H9 (cell line): ENCODE data around the gene ACOT8. TPM values are rescaled to one million over a fixed set of nuclear protein-coding genes. Genes with fewer than 3 reads are reported as not detected.

Experiments used
- DNase-seq: peaks from one replicate; pipeline ENCODE4 v3.0.0-alpha.2; 2017
- H2AFZ ChIP-seq: one replicate; pipeline ENCODE4 v1.6.1; 2013; ENCODE audit warnings: mild to moderate bottlenecking, low read length, control low read depth, moderate library complexity
- H2AK5ac ChIP-seq: 2 replicates; pipeline ENCODE4 v1.6.1; 2013; ENCODE audit warnings: low read length, control low read depth, mixed read lengths; ENCODE audit not compliant: insufficient read length
- H2BK120ac ChIP-seq: one replicate; pipeline ENCODE4 v1.6.1; 2013; ENCODE audit warnings: low read depth, mild to moderate bottlenecking, low read length, control low read depth, inconsistent platforms; ENCODE audit not compliant: poor library complexity, severe bottlenecking
- H2BK12ac ChIP-seq: 2 replicates; pipeline ENCODE4 v1.6.1; 2013; ENCODE audit warnings: low read length, control low read depth, mixed read lengths, low read depth; ENCODE audit not compliant: insufficient read length
- H2BK15ac ChIP-seq: 2 replicates; pipeline ENCODE4 v1.6.1; 2013; ENCODE audit warnings: low read depth, low read length, control low read depth
- H2BK20ac ChIP-seq: one replicate; pipeline ENCODE4 v1.6.1; 2013; ENCODE audit warnings: low read depth, mild to moderate bottlenecking, low read length, control low read depth, inconsistent platforms; ENCODE audit not compliant: poor library complexity, severe bottlenecking
- H2BK5ac ChIP-seq: 2 replicates; pipeline ENCODE4 v1.6.1; 2013; ENCODE audit warnings: low read length, control low read depth, mixed read lengths; ENCODE audit not compliant: insufficient read length
- H3K14ac ChIP-seq: 2 replicates; pipeline ENCODE4 v1.6.1; 2013; ENCODE audit warnings: low read length, control low read depth; ENCODE audit not compliant: insufficient read depth
- H3K18ac ChIP-seq: 2 replicates; pipeline ENCODE4 v1.6.1; 2013; ENCODE audit warnings: low read depth, mild to moderate bottlenecking, mixed read lengths, low read length, control low read depth; ENCODE audit not compliant: insufficient read length
- H3K23ac ChIP-seq: 2 replicates; pipeline ENCODE4 v1.6.1; 2013; ENCODE audit warnings: low read length, control low read depth, mixed read lengths, low read depth; ENCODE audit not compliant: insufficient read length
- H3K23me2 ChIP-seq: 2 replicates; pipeline ENCODE4 v1.6.1; 2013; ENCODE audit warnings: low read depth, mild to moderate bottlenecking, mixed read lengths, low read length, control low read depth; ENCODE audit not compliant: insufficient read length, poor library complexity, severe bottlenecking
- H3K27ac ChIP-seq: 2 replicates; pipeline ENCODE4 v1.5.1; 2013; ENCODE audit warnings: low read length, control low read depth, mixed read lengths, low read depth; ENCODE audit not compliant: insufficient read length
- H3K27me3 ChIP-seq: 2 replicates; pipeline ENCODE4 v1.6.1; 2013; ENCODE audit warnings: low read length, control low read depth, inconsistent platforms; ENCODE audit not compliant: insufficient read depth
- H3K4ac ChIP-seq: 2 replicates; pipeline ENCODE4 v1.6.1; 2013; ENCODE audit warnings: low read depth, mild to moderate bottlenecking, control low read depth, inconsistent platforms, low read length, moderate library complexity
- H3K4me1 ChIP-seq: 2 replicates; pipeline ENCODE4 v1.6.1; 2013; ENCODE audit warnings: low read length, control low read depth, inconsistent platforms; ENCODE audit not compliant: insufficient read depth
- H3K4me2 ChIP-seq: 2 replicates; pipeline ENCODE4 v1.6.1; 2013; ENCODE audit warnings: low read length, control low read depth, mixed read lengths; ENCODE audit not compliant: insufficient read length, insufficient read depth
- H3K56ac ChIP-seq: 2 replicates; pipeline ENCODE4 v1.6.1; 2013; ENCODE audit warnings: low read depth, mild to moderate bottlenecking, mixed read lengths, low read length, control low read depth; ENCODE audit not compliant: insufficient read length
- H3K79me1 ChIP-seq: 2 replicates; pipeline ENCODE4 v1.6.1; 2013; ENCODE audit warnings: low read depth, mild to moderate bottlenecking, moderate library complexity, low read length, control low read depth, inconsistent platforms; ENCODE audit not compliant: insufficient read depth, poor library complexity, severe bottlenecking
- H3K79me2 ChIP-seq: 2 replicates; pipeline ENCODE4 v1.6.1; 2013; ENCODE audit warnings: low read length, control low read depth, inconsistent platforms; ENCODE audit not compliant: insufficient read depth
- H3K9ac ChIP-seq: 2 replicates; pipeline ENCODE4 v1.6.1; 2013; ENCODE audit warnings: low read length, control low read depth, mixed read lengths; ENCODE audit not compliant: insufficient read length; ENCODE audit errors: extremely low read depth
- H3K9me3 ChIP-seq: one replicate; pipeline ENCODE4 v1.6.1; 2013; ENCODE audit warnings: low read depth, low read length, inconsistent platforms; ENCODE audit not compliant: control insufficient read depth
- H3T11ph ChIP-seq: one replicate; pipeline ENCODE4 v1.6.1; 2013; ENCODE audit warnings: mild to moderate bottlenecking, low read length, control low read depth, inconsistent platforms
- H4K20me1 ChIP-seq: one replicate; pipeline ENCODE4 v1.6.1; 2013; ENCODE audit not compliant: control insufficient read depth, insufficient read length, insufficient read depth
- H4K5ac ChIP-seq: 2 replicates; pipeline ENCODE4 v1.6.1; 2013; ENCODE audit warnings: low read depth, mild to moderate bottlenecking, mixed read lengths, low read length, control low read depth; ENCODE audit not compliant: insufficient read length
- H4K8ac ChIP-seq: replicated peaks from 2 replicates; pipeline ENCODE4 v1.6.1; 2013; ENCODE audit warnings: low read length, control low read depth, mixed read lengths, low read depth; ENCODE audit not compliant: insufficient read length
- H4K91ac ChIP-seq: 2 replicates; pipeline ENCODE4 v1.6.1; 2013; ENCODE audit warnings: low read depth, mild to moderate bottlenecking, moderate library complexity, mixed read lengths, low read length, control low read depth; ENCODE audit not compliant: insufficient read length
- H3K27ac Mint-ChIP-seq, 3 experiments: 2 replicates in 2 of 3; 3 replicates in 1 of 3; pipeline ENCODE4 v1.8.0; 2020 to 2021; ENCODE audit warnings: mixed read lengths in 3 of 3, mild to moderate bottlenecking in 1 of 3, moderate library complexity in 1 of 3
- H3K27me3 Mint-ChIP-seq: 2 replicates; pipeline ENCODE4 v1.8.0; 2021; ENCODE audit warnings: low read depth, mild to moderate bottlenecking, moderate library complexity, mixed read lengths
- H3K36me3 Mint-ChIP-seq, 3 experiments: 2 replicates in 2 of 3; 3 replicates in 1 of 3; pipeline ENCODE4 v1.8.0; 2020 to 2021; ENCODE audit warnings: low read depth in 3 of 3, mixed read lengths in 3 of 3; ENCODE audit not compliant: insufficient read depth in 1 of 3
- H3K4me1 Mint-ChIP-seq, 2 experiments: 2 replicates each; pipeline ENCODE4 v1.8.0; 2020; ENCODE audit warnings: mixed read lengths in 2 of 2
- H3K4me3 Mint-ChIP-seq, 2 experiments: 2 replicates in 1 of 2; 3 replicates in 1 of 2; pipeline ENCODE4 v1.8.0; 2020 to 2021; ENCODE audit warnings: mild to moderate bottlenecking in 2 of 2, mixed read lengths in 2 of 2, moderate library complexity in 1 of 2
- H3K9me3 Mint-ChIP-seq, 2 experiments: 2 replicates in 1 of 2; 3 replicates in 1 of 2; pipeline ENCODE4 v1.8.0; 2020; ENCODE audit warnings: mild to moderate bottlenecking in 2 of 2, mixed read lengths in 2 of 2, moderate library complexity in 1 of 2
- CTCF ChIP-seq: fragments of 200-600 bp; sonication (generic); conservative IDR thresholded peaks from 3 replicates; pipeline ENCODE4 v1.8.0; 2021; ENCODE audit warnings: antibody characterized with exemption, mild to moderate bottlenecking
- WGBS: extraction: QIAGEN DNeasy Blood & Tissue Kit; methylation state at CpG from one replicate; pipeline ENCODE4 v1.1.7; 2013; ENCODE audit warnings: missing lambda C conversion rate, low lambda C conversion rate, mixed read lengths; ENCODE audit not compliant: insufficient read length; ENCODE audit errors: extremely low coverage; 5-methylcytosine and 5-hydroxymethylcytosine counted together
- total RNA-seq: library from RNA; stranded (reverse); gene quantifications from 2 replicates; pipeline ENCODE4 v1.2.1, GENCODE V29; 2021

ACOT8 gene
- total RNA-seq, 1 experiment from 2014 or later = 26.7 TPM

GRCh38 chr20:45867136-45867818 is 10.1 kb upstream of the ACOT8 start:
- TF ChIP-seq CTCF = no peak
- Histone ChIP-seq H3K79me2 (no peaks in the 10 kb centered on the region), H2BK120ac (no peak overlapping the region), H4K91ac (no peak overlapping the region), H3T11ph (no peak overlapping the region), H3K27me3 (no peaks in the 10 kb centered on the region), H4K8ac (no peak overlapping the region), H3K23ac (no peak overlapping the region), H4K20me1 (no peaks in the 10 kb centered on the region), H2BK20ac (no peak overlapping the region), H3K4me1 (no peaks in the 10 kb centered on the region), H3K18ac (no peak overlapping the region), H3K14ac (no peak overlapping the region), H2AFZ (no peak overlapping the region), H3K4me2 (no peak overlapping the region), H2BK15ac (no peak overlapping the region), H2BK12ac (no peak overlapping the region), H2AK5ac (no peak overlapping the region), H3K9ac (no peak overlapping the region), H3K79me1 (no peaks in the 10 kb centered on the region), H3K27ac (no peak overlapping the region), H3K23me2 (no peaks in the 10 kb centered on the region), H3K4ac (no peak overlapping the region), H3K56ac (no peak overlapping the region), H2BK5ac (no peak overlapping the region), H4K5ac (no peak overlapping the region), H3K9me3 (no peaks in the 10 kb centered on the region)
- no peak overlapping the region for H3K4me3 Mint-ChIP-seq
- no peak for DNase-seq
- WGBS = no CpG with 5 or more reads among the region's 6 CpGs
- no peaks in the 10 kb centered on the region for H3K27me3 Mint-ChIP-seq
- H3K9me3 Mint-ChIP-seq = no peaks in the 10 kb centered on the region
- H3K4me1 Mint-ChIP-seq = no peaks in the 10 kb centered on the region
- peaks cover 0 to 4% (median 0%) of the 10 kb centered on the region in 3 experiments; a peak in 1 of 7 replicates for H3K36me3 Mint-ChIP-seq
- H3K27ac Mint-ChIP-seq = no peak overlapping the region
